ENCODE measurements around the gene MT1B. TPM values are rescaled to one million over a fixed set of nuclear protein-coding genes. Genes with fewer than 3 reads are reported as not detected.

MT1B gene
- polyA plus RNA-seq, 1 of the 3 experiments (the other 2 are of a cell fraction): not detected

DNA sequence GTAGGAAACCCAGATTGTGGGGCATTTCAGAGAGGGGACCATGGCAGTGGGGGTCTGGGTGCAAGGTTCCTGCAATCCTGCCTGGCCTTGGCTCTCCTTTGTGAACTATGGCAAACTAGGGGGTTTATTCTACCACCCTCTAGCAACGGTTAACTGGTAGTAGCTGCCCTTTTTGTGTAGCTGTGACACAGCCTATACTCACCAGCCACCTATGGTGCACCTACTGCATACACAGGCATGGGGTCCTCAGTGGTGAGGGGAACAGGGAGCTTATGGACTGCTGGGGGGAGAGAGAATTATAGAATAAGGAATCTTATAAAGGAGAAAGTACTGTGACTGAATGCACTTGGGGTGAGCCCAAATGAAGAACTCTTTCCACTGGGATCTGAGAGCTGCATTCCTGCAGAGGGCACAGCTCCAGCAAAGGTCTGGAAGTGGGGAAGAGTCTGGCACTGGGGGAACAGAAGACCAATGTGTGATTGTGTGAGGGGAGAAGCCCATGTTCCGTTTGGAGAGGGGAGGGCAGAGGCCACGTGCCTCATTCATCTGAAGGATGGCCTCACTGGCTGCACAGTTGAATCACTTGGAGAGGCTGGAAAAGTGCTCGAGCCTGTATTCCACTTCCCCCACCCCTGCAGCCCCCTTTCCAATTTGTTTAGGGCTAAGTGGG is 32.7 kb downstream of the MT1B start:
- no peak overlapping the region for H2AFZ ChIP-seq (ENCODE audit: low read depth)
- H3K27ac ChIP-seq (ENCODE audit: low read depth in 2 of 2, low read length in 1 of 2): no peak overlapping the region
- no peaks in the 10 kb centered on the region for H3F3A ChIP-seq (replicated peaks; ENCODE audit: insufficient read depth)
- peaks cover 0 to 26% of the 10 kb centered on the region in 2 experiments; a peak in 2 of 4 replicates for H3K4me1 ChIP-seq (ENCODE audit: control insufficient read depth in 1 of 2, insufficient read depth in 2 of 2, low read depth in 1 of 2, low read length in 1 of 2)
- no peaks in the 10 kb centered on the region for H3K27me3 ChIP-seq (ENCODE audit: insufficient read depth)
- 67% methylated on average over 2 of the region's 4 CpGs for WGBS (ENCODE audit: low lambda C conversion rate)
- no peaks in the 10 kb centered on the region for H4K20me1 ChIP-seq (ENCODE audit: insufficient read depth)
- H3K9ac ChIP-seq: no peak overlapping the region
- H3K9me3 ChIP-seq: no peaks in the 10 kb centered on the region
- H3K79me2 ChIP-seq (ENCODE audit: insufficient read depth): peaks cover 9% of the 10 kb centered on the region; the same call in 1 of the 2 replicates
- ChIA-PET CTCF (interaction anchor here (0.9 to 6.1 kb wide), 5 partner anchors 10 to 83 kb away, joined by 3 to 41 read pairs (median 6); no protein-coding TSS in a partner anchor), POLR2A (no interaction called here)
- no peaks in the 10 kb centered on the region for H3K9me2 ChIP-seq
- no peak for DNase-seq
- no peaks in the 10 kb centered on the region for H3K36me3 ChIP-seq (replicated peaks in 1 of 2; ENCODE audit: control insufficient read depth in 1 of 2, insufficient read depth in 2 of 2, low read length in 1 of 2)
- H3K4me3 ChIP-seq (ENCODE audit: low read depth in 2 of 2, low read length in 1 of 2): no peak overlapping the region
- TF ChIP-seq, protein P1, sequence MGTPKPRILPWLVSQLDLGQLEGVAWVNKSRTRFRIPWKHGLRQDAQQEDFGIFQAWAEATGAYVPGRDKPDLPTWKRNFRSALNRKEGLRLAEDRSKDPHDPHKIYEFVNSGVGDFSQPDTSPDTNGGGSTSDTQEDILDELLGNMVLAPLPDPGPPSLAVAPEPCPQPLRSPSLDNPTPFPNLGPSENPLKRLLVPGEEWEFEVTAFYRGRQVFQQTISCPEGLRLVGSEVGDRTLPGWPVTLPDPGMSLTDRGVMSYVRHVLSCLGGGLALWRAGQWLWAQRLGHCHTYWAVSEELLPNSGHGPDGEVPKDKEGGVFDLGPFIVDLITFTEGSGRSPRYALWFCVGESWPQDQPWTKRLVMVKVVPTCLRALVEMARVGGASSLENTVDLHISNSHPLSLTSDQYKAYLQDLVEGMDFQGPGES (IDR thresholded peaks at IDR 0.05; ENCODE audit: low read depth, low read length): no peak
- TF ChIP-seq, protein P2, sequence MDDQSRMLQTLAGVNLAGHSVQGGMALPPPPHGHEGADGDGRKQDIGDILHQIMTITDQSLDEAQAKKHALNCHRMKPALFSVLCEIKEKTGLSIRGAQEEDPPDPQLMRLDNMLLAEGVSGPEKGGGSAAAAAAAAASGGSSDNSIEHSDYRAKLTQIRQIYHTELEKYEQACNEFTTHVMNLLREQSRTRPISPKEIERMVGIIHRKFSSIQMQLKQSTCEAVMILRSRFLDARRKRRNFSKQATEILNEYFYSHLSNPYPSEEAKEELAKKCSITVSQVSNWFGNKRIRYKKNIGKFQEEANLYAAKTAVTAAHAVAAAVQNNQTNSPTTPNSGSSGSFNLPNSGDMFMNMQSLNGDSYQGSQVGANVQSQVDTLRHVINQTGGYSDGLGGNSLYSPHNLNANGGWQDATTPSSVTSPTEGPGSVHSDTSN (IDR thresholded peaks at IDR 0.05): no peak
- TF ChIP-seq MAX (IDR thresholded peaks at IDR 0.05; ENCODE audit: low read depth) (no peak), MXI1 (IDR thresholded peaks at IDR 0.05; ENCODE audit: low read depth, low read length) (no peak), RXRA (IDR thresholded peaks at IDR 0.05; ENCODE audit: borderline replicate concordance, low read depth) (no peak), RFX5 (IDR thresholded peaks at IDR 0.05; ENCODE audit: low read length) (no peak), NRF1 (IDR thresholded peaks at IDR 0.05; ENCODE audit: low read depth, low read length) (no peak), NFIC (IDR thresholded peaks at IDR 0.05; ENCODE audit: borderline replicate concordance) (no peak), YY1 (IDR thresholded peaks at IDR 0.05; ENCODE audit: low read depth) (no peak), USF1 (IDR thresholded peaks at IDR 0.05; ENCODE audit: borderline replicate concordance, low read depth) (no peak), EZH2phosphoT487 (IDR thresholded peaks at IDR 0.05; ENCODE audit: borderline replicate concordance, low read depth) (no peak)
- peak overlapping the region; percentile 93; the same call in 1 of the 2 replicates for H3K4me2 ChIP-seq

GRCh38 chr16:56684926-56685590 is 33.4 kb downstream of the MT1B start:
- Histone ChIP-seq H3F3A (replicated peaks; ENCODE audit: insufficient read depth) (no peaks in the 10 kb centered on the region), H3K4me3 (ENCODE audit: low read depth in 2 of 2, low read length in 1 of 2) (no peak overlapping the region), H4K20me1 (ENCODE audit: insufficient read depth) (no peaks in the 10 kb centered on the region), H3K9me3 (no peaks in the 10 kb centered on the region), H3K9me2 (no peaks in the 10 kb centered on the region), H3K36me3 (replicated peaks in 1 of 2; ENCODE audit: control insufficient read depth in 1 of 2, insufficient read depth in 2 of 2, low read length in 1 of 2) (no peaks in the 10 kb centered on the region), H3K27me3 (ENCODE audit: insufficient read depth) (no peaks in the 10 kb centered on the region), H3K4me1 (ENCODE audit: control insufficient read depth in 1 of 2, insufficient read depth in 2 of 2, low read depth in 1 of 2, low read length in 1 of 2) (peaks cover 0 to 26% of the 10 kb centered on the region in 2 experiments; a peak in 2 of 4 replicates), H3K9ac (no peak overlapping the region), H2AFZ (ENCODE audit: low read depth) (no peak overlapping the region), H3K27ac (ENCODE audit: low read depth in 2 of 2, low read length in 1 of 2) (no peak overlapping the region), H3K4me2 (no peak overlapping the region), H3K79me2 (ENCODE audit: insufficient read depth) (peaks cover 9% of the 10 kb centered on the region; the same call in 1 of the 2 replicates)
- TF ChIP-seq, protein P2 (IDR thresholded peaks at IDR 0.05): no peak
- TF ChIP-seq SIN3A (IDR thresholded peaks at IDR 0.05; ENCODE audit: borderline replicate concordance, low read depth, low read length) (no peak), GABPA (IDR thresholded peaks at IDR 0.05; ENCODE audit: low read depth) (no peak), NFIC (IDR thresholded peaks at IDR 0.05; ENCODE audit: borderline replicate concordance) (no peak), TCF12 (IDR thresholded peaks at IDR 0.05) (no peak), RXRA (IDR thresholded peaks at IDR 0.05; ENCODE audit: borderline replicate concordance, low read depth) (no peak), ZBTB33 (IDR thresholded peaks at IDR 0.05; ENCODE audit: borderline replicate concordance, low read depth) (no peak)
- CTCF ChIA-PET: interaction anchor here (0.9 to 6.1 kb wide), 3 partner anchors 11 to 17 kb away, joined by 3 to 41 read pairs (median 3); no protein-coding TSS in a partner anchor
- WGBS (ENCODE audit: low lambda C conversion rate): 97% methylated on average over 3 of the region's 4 CpGs
- POLR2A ChIA-PET: no interaction called here
- DNase-seq: no peak
